ENCODE data around the gene AVP. TPM values are rescaled to one million over a fixed set of nuclear protein-coding genes. Genes with fewer than 3 reads are reported as not detected.

AVP gene
- total and polyA plus RNA-seq, 2 of the 13 experiments (the other 11 are each of a cell fraction or from before 2014, with no cell fraction given), result 0.12 TPM; not detected in 1

GRCh38 chr20:3059489-3059888 is 25.0 kb downstream of the AVP start:
- FAIRE-seq (no peak), ATAC-seq (peak; percentile 33), DNase-seq (ENCODE audit: low spot score) (no peak)
- no peaks in the 10 kb centered on the region for H4K20me1 ChIP-seq (ENCODE audit: insufficient read depth, low read length)
- TF ChIP-seq EZH2 (conservative IDR thresholded peaks at IDR 0.05; ENCODE audit: low read depth, low read length) (no peak), NFE2L1 (CRISPR knock-in tag; IDR thresholded peaks at IDR 0.05; ENCODE audit: borderline replicate concordance) (0 out of 2 replicates have a peak, but pooled peaks have one; percentile 27), ZNF557 (CRISPR knock-in tag; IDR thresholded peaks at IDR 0.05) (no peak), ZNF275 (CRISPR knock-in tag; IDR thresholded peaks at IDR 0.05; ENCODE audit: borderline replicate concordance) (no peak), BCLAF1 (IDR thresholded peaks at IDR 0.05) (no peak), ZNF138 (CRISPR knock-in tag; IDR thresholded peaks at IDR 0.05; ENCODE audit: low read depth) (0 out of 2 replicates have a peak, but pooled peaks have one; percentile 78), ZNF609 (CRISPR knock-in tag; IDR thresholded peaks at IDR 0.05; ENCODE audit: borderline replicate concordance) (0 out of 2 replicates have a peak, but pooled peaks have one; percentile 16), CERS6 (CRISPR knock-in tag; IDR thresholded peaks at IDR 0.05) (0 out of 2 replicates have a peak, but pooled peaks have one; percentile 21), MXD1 (CRISPR knock-in tag; IDR thresholded peaks at IDR 0.05) (0 out of 2 replicates have a peak, but pooled peaks have one; percentile 19), IKZF5 (CRISPR knock-in tag; IDR thresholded peaks at IDR 0.05) (no peak), ZNF768 (CRISPR knock-in tag; IDR thresholded peaks at IDR 0.05) (0 out of 2 replicates have a peak, but pooled peaks have one; percentile 22)
- intact Hi-C loops (cut with micrococcal nuclease; ENCODE audit: unreplicated experiment) (no loop called here), in situ Hi-C loops (cut with HindIII; ENCODE audit: extremely low pct_ligation_motif_present, low pct_unique_long_range_greater_than_20kb) (loop anchor here (10.0 kb wide), 1 partner anchor 55 kb away; no protein-coding TSS in a partner anchor)
- no TSS peak for BruUV-seq (replicated peaks)
- no peaks in the 10 kb centered on the region for H3K36me3 ChIP-seq (replicated peaks in 1 of 2; ENCODE audit: control insufficient read depth in 1 of 2, insufficient read depth in 2 of 2, low read length in 2 of 2)
- ChIA-PET CTCF (ENCODE audit: low intra/inter-chr PET ratio, low total read pairs) (no interaction called here), POLR2A (no interaction called here)
- WGBS (ENCODE audit: low lambda C conversion rate), result 38% methylated on average over 3 of the region's 3 CpGs
- no peak overlapping the region for H3K9ac ChIP-seq (ENCODE audit: insufficient read depth, low read depth, low read length)
- peaks cover 8% of the 10 kb centered on the region for H3K4me1 ChIP-seq (ENCODE audit: insufficient read depth, low read length)
- H3K27me3 ChIP-seq (ENCODE audit: control insufficient read depth in 1 of 2, insufficient read depth in 2 of 2, low read length in 2 of 2), result peaks cover 0 to 3% of the 10 kb centered on the region in 2 experiments; a peak in 1 of 5 replicates
- no peak overlapping the region for H2AFZ ChIP-seq (ENCODE audit: low read length)
- H3K4me2 ChIP-seq (ENCODE audit: low read depth, low read length), result no peak overlapping the region
- no peaks in the 10 kb centered on the region for H3K9me3 ChIP-seq (ENCODE audit: low read length)
- H3K79me2 ChIP-seq (ENCODE audit: insufficient read depth, low read length), result no peaks in the 10 kb centered on the region
- no peak overlapping the region for H3K27ac ChIP-seq (ENCODE audit: extremely low read length, insufficient read depth, low read length)
- H3K4me3 ChIP-seq (replicated peaks in 1 of 3; ENCODE audit: insufficient read depth in 1 of 3, low read depth in 2 of 3, low read length in 3 of 3), result no peak overlapping the region

Measured in HepG2 (cell line).